HG03460 (cell line): ENCODE results near the gene CEP164.

Source experiments
- ATAC-seq: cut with Tn5 transposase; IDR thresholded peaks from one replicate; pipeline ENCODE4 v1.9.1; 2021; ENCODE audit not compliant: unreplicated experiment

The CEP164 gene

DNA sequence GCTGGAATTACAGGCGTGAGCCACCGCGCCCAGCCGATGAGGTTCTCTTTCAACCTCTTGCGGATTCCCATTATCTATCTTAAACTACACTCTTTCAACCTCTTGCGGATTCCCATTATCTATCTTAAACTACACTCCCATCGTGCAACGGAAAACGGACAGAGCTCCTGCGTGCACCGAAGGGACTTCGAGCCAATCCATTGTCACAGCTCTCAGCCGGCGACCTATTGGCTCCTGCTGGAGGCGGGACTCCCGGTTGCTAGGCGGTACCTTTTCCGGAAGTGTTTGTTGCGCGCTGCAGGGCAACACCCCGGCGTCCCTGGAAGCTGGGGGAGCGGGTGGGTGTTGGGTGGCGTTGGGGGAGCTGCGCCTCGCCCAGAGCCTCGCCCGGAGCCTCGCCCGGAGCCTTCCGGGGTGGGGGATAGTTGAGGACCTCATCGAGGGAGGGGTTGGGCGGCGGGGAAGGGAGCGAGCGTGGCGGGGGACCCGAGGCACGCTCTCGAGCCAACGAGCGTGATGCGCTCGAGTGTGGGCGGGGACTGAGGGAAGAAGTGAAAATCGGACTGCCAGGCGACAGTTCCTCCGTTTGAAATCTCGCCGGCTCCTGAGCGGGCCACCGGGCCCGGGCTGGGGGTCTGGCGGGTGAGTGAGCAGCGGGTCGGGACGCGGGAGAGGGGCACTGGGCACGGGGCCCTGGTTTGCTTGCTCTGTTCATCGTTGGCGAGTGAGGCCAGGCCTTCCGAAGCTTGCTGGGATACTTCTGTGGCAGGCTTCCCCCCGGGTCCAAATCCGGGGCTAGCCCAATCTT lies at the start of gene CEP164:
Gene CEP164 (plus strand): TSS at position 288 of the 808 bp plus-strand sequence. CDS start 10,733 bp downstream, outside the sequence.
- peak; percentile 97 for ATAC-seq

DNA sequence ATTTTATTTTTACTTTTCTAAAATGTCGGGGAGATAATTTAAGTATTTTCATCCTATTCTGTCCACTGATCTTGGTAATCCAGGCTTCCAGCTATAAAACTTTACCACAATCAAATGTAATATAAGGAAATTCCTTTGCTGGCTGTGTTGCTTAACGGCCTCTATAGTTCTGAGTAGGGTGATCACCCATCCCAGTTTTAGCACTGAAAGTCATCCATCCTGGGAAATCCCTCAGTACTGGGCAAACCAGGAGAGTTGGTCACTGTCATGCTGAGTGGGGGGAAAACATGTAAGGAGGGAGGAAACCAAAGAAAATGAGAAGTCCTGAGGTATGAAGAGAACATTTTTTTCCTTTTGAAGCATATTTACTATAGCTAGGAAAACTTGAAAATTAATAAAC lies 49.3 kb upstream of the CEP164 start:
- ATAC-seq: no peak

DNA sequence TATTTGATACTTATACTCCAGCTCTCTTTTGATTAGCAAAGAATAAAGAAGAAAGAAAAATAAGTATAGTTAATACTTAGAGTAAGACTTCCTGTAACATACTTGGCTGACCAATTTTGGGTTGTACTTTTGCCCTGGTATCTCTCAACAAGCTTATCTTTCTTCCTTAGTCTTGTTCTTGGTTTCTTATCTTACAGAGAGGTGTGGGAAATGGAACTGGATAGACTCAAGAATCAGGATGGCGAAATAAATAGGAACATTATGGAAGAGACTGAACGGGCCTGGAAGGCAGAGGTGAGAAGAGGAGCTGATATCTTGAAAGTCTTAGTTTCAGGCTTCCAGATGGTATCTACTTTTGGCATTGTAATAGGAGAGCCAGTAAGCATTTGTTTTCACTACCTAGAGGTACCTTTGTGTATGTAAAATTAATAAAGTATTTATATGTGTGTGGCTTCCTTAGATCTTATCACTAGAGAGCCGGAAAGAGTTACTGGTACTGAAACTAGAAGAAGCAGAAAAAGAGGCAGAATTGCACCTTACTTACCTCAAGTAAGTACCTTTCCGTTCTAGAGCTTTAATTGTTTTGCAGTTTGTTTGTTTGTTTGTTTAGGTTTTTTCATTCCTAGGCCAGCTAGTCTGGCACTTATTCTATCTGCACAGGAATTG lies 47.8 kb upstream of the CEP164 start:
- ATAC-seq: no peak

DNA sequence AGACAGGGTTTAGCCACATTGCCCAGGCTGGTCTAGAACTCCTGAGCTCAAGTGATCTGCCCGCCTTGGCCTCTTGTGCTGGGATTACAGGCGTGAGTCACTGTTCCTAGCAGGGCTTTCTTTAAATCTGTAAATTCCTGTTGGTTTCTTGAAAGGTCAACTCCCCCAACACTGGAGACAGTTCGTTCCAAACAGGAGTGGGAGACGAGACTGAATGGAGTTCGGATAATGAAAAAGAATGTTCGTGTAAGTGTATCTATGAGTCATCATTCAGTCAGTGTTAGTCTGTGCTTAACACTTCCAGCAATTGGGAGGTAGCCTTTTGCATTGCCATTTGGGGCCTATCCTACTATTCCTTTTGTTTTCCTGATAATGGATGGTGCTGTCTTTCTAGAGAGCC lies 46.5 kb upstream of the CEP164 start:
- no peak for ATAC-seq

DNA sequence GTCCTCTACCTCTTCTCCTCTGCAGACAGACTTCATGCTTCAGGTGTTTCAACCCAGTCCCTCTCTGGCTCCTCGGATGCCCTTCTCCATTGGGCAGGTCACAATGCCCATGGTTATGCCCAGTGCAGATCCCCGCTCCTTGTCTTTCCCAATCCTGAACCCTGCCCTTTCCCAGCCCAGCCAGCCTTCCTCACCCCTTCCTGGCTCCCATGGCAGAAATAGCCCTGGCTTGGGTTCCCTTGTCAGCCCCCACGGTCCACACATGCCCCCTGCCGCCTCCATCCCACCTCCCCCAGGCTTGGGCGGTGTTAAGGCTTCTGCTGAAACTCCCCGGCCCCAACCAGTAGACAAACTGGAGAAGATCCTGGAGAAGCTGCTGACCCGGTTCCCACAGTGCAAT lies 45.8 kb upstream of the CEP164 start:
- no peak for ATAC-seq

DNA sequence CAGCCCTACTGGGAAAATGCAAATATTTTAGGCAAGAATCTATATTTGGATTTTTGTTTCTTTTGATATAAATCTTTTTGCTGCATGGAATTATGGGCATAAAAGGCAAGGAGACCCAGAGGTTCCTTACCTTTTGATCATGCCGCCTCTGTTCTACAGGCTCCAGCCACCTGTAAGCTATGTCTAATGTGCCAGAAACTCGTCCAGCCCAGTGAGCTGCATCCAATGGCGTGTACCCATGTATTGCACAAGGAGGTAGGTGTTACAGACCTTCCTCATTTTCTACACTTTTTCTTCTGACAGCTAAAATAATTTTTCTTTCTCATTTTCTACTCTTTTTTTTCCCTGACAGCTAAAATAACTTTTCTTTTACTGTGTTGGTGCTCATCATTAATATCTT lies 44.7 kb upstream of the CEP164 start:
- no peak for ATAC-seq

DNA sequence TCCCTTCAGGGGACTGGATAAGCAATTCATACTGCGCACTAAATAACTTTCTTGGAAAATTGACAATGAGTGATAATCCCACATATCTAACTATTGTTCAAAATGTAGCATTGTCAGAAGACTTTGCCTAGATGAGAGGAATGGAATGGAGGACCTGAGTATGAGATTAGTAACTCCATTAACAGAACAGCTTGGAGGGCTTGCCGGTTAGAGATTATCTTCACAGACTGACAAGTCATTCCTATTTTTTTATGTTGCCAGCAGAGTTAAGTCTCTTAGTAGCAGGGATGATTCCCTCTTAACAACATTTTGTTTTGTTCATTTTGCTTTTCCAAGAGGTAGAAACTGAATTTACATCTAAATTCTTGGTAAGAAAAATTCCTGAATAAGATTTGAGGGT lies 43.6 kb upstream of the CEP164 start:
- no peak for ATAC-seq

DNA sequence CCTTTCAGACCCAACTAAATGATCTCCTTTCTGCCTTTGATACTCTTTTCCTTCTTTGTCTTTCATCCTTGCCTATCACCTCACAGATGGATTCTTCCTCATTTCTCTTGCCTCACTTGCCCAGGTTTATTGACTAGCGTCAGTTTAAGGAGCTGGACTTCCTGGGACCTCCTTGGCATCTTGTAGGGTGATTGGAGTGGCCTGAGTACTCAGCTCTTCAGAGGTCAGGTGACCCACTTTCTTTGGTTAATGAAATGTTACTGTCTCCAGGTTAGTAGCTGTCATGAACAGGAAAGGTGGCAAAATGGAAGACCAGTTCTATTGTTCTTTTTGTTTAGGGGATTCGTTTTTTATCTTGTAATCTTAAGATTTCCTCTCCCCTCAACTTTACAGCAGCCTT lies 41.1 kb upstream of the CEP164 start:
- ATAC-seq: no peak

DNA sequence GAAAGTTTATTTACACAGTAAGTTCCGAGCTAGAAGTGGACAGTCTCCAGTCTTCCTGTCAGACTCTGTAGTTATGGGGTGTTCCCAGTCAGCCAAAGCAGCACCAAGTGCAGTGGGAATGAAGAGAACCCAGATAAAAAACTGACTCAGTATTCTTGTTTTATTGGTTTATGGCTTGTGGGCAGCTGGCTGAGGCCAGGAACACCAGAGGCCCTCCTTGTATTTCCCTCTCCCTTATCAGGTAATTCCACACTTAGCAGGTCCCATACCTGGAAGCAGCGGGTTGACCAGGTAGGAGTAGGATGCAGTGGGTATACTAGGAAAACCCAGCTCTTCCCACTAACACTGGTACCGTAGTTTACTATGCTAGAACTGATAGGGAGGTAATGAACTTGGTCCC lies 40.0 kb upstream of the CEP164 start:
- no peak for ATAC-seq

DNA sequence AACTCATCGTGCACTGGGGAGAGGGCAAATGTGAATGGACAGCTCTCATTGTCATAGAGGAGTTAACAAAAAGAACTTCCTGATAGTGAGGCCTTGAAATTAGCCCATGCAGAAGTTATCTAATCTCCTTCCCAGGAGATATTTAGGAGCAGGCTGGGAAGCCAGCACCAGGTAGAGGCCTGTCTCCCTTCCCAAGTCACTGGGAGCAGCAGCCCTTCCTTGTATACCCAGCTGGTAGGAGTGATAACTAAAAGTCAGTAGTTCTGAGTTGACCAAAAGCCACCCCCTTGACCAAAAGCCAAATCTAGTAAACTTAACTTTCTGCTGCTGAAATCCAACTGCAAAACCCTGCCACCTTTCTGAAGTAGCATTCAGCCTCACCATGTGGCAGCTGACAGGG lies 37.9 kb upstream of the CEP164 start:
- ATAC-seq: no peak

DNA sequence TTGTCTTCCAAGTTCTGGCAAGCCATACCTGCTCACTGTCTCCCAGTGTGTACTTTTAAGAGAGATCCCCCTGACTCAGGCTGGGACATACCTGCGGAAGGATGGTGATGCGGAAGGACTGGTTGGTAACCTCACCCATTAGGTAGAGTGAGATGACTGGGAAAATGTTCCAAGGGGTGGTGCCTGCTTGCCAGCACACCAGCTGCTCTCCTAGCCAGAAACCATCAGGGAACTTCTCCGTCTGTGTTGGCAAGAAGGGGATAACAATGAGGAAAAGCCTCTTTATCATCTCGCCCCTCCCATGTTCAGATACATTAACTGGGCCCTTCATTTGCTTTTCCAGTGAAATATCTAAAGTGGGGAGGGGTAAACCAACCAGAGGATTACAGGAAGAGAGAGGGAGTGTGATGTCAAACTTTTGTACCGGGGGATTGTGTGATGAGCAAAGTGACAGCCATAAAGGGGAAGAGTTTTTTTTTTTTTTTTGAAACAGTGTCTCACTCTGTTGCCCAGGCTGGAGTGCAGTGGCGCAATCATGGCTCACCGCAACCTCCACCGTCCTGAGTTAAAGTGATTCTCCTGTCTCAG lies 36.8 kb upstream of the CEP164 start, which contains the start of gene BACE1-AS:
Gene BACE1-AS (plus strand): TSS at position 538 of the 588 bp plus-strand sequence.
- ATAC-seq: no peak

DNA sequence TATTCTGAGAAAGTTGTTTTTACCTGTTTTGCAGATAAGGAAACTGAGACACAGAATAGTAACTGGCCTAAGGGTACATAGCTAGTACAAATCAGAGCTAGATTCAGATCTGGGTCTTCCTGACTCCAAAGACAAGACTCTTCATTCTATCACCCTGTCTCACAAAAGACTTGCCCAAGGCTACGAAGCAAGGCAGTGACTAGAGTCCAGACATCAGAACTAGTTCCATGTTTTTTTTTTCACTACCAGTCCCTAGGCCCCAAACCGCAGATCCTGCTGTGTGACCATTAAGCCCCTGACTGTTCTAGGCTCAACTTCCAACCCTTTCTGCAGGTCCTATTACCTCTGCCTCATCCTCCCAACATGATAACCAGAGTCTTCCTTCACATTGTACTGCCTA lies 35.0 kb upstream of the CEP164 start:
- no peak for ATAC-seq

DNA sequence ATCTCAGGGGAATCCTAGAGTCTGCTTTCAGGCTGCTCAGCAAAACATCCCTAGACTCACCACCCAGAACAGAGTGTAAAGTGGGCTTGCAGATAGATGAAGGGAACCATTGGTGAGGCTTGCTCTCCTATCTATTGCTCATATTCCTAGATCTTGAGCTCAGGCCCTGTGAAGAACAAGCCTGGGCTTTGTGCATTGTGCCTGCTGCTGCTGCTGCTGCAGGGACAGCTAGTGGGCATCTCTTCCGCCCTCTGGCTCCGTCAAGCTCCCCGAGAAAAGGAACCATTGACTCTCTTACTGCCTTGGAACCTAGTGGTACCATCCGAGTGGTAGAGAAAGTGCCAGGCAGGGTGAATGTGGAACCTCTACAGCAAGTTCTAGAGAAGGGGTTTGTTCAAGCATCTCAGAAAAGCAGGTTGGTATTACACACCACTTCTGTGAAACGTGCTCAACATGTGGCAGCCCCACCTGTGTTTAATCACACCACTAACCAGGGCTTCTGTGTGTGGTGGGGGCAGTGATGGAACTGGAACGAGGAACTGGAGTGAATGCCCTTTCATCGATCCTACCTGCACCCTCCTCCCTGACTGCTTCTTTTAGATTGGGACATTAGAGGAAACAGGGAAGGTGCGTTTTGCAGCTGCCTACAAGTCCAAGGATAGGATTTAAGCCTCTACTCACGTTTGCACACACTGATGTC lies 32.1 kb upstream of the CEP164 start:
- ATAC-seq: no peak

DNA sequence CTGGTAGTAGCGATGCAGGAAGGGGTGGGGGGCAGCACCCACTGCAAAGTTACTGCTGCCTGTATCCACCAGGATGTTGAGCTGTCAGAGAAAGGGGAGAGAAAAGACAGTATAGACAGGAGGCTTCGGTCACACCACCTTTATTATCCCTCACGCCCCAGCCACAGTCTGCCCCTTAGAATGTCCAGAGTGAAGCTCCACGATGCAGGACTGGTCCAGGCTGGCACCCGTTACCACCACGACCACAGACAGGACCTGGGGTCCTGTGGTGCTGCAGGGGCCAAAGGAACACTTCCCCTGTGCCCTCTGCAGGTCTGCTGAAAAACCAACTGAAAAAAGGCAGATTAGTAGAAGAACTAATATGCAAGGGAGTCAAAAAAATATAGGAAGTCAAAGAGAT lies 30.8 kb upstream of the CEP164 start:
- no peak for ATAC-seq

DNA sequence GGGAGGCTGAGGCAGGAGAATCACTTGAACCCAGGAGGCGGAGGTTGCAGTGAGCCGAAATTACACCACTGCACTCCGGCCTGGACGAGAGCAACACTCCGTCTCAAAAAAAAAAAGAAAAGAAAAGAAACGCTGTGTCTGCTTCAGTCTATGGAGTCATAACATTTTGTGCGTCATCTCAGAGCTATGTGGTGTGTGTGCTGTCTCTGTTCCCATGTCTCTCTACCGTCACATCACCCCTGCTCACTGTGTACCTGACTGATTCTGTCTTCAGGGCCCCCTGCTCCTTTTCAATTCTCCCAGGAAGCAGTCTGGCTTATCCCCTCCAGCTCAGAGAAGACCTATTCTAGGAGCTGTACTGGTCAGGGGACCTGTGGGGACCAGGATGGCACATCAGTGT lies 29.5 kb upstream of the CEP164 start:
- no peak for ATAC-seq

DNA sequence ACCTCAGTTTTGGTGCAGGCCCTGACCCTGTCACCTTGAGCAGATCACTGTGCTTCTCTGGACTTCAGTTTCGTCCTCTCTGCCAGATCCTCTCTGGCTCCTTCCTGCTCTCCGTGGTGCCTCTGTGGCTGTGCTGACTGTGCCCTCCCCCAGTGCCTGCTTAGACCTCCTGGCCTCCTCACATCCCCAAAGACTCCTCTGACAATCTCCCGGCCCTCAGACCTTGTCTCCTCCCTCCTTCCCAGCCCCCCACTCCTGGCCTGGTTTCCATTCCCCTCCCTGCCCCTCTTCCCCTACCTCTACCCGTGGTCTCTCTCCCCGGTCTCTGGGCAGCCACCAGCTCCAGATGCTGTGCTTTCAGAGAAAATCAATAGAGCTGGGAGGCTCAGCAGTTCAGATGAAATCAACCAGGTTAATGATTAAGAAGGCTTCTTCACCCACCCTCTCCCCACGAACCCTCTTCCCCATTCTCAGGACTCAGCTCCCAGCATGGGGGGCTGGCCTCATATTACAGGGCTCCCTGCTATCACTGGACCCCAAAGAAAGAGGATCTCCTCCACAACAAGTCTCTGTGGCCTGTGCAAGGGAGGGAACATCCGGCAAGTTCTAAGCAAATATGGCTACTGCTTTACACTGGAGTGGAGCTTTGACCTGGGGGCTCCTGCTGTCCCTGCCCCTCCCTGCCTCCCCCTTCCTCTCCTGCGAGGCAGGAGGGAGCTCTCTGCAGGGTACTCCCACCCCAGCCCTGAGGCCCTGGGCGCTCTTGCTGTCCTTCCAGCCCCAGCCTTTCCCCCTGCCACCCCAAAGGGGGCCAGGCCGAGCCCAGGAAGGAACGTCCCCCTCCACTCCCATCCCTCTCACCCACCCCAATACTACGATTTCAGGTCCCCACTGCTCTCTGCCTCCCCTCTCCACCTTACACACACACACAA lies 28.0 kb upstream of the CEP164 start:
- no peak for ATAC-seq

DNA sequence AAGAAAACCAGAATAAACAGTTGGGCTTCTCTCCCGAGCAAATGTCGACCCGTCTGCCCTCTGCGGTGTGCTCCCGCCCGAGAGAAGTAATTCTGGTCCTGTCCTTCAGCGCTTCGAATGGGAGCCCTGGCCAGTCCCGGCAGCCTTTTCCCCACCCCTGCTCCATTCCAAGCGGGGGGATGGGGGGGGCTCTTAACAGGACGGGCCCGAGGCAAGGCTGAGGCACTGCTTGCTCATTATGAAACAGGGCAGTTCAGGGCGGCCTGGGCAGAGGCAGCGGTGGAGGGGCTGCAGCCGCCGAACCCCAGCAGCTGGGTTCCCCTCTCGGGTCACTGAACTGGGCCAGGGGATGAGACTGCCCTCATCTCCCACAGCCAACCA lies 27.4 kb upstream of the CEP164 start:
- ATAC-seq: no peak

DNA sequence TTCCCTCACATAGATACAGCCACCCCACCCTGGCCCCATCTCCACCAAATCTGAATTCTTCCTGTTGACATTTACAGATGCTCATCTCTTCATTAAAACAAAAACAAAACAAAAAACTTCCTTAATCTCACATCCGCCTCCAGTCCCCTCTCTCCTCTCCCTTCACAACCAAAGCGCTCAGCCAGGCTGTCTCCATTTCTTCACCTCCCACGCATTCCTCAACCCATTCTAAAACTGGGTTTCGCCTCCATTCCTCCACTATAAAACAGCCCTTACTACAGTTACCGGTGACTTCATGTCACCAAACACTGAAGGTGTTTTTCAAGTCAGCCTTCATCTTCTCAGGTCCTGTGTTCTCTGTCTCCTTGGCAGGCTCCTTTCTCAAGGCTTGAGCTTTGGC lies 26.9 kb upstream of the CEP164 start:
- no peak for ATAC-seq

DNA sequence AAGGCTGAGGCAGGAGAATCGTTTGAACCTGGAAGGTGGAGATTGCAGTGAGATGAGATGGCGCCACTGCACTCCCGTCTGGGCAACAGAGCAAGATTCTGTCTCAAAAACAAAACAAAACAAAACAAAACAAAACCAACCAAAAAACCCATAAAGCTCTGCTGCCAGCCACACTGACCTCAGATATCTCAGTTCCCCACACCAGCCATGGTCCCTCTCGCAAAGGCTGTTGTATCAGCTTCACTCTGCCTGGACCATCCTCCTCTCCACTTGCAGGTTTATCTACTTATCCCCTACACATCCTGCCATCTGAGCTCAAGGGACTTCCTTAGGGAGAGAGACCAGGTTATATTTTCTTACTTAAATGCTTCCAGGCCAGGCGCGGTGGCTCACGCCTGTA lies 25.4 kb upstream of the CEP164 start:
- ATAC-seq: no peak

DNA sequence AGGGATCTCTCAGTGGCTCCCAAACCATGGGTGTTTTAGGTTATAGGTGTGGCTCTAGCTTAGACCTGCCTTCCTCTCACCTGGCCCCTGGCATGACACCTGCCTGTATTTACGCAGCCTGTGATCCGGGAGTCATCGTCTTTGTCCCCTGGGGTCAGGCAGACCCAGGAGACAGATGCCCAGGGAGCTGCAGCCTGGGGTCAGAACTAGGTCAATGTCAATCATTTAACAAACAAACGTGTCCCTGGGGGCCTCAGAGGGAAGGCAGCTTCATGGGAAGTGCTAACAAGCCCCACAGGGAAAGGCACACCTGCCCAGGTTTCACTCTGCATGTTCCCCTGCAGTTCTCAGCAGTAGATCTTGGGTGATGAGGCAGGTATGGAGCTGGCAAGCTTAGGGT lies 24.6 kb upstream of the CEP164 start:
- ATAC-seq: no peak
